Omental fat pad (tissue), 4 donors: ENCODE data around the gene OTOP2. TPM values are rescaled to one million over a fixed set of nuclear protein-coding genes. Genes with fewer than 3 reads are reported as not detected.

Experiments used
- ATAC-seq: fragments of 150-250 bp; one replicate; pipeline ENCODE4 v1.9.1; 2016; ENCODE audit warnings: mild to moderate bottlenecking, moderate library complexity; ENCODE audit not compliant: low FRiP score
- DNase-seq: peaks from one replicate; pipeline ENCODE4 v3.0.0-alpha.2; 2019; ENCODE audit warnings: low spot score
- CTCF ChIP-seq, 3 donors: fragments of 450-650 bp; IDR thresholded peaks; one replicate each; pipeline ENCODE4 v1.5.1; 2016 to 2017; ENCODE audit warnings: antibody characterized with exemption in 3 of 3, mild to moderate bottlenecking in 3 of 3, moderate library complexity in 2 of 3
- total RNA-seq, 4 donors: library from RNA; depleted of rRNA; stranded (reverse); fragments of >200 nt; gene quantifications; one replicate each; pipeline ENCODE4 v1.1.0, GENCODE V29; 2016

OTOP2 gene
- total RNA-seq, 4 donors from 2014 or later: not detected

DNA sequence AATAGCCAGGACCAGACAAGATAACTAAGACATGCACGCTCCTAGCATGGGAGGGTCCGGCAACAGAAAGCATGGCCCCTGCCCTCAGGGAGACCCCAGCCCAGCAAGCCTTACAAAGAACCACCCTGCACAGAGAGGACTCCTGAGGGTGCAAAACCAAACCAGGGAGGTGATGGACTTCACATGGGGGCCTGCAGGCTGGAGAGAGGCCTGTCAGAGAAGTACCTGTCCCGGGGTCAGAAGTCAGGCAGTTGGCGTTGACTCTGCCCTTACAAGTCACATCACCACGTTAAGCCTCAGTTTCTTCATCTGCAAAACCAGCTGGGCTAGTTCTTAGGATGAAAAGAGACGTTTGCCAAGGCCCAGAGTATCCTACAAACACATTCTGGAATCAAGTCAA, 4.7 kb downstream of the OTOP2 start:
- ATAC-seq (no peak), DNase-seq (no peak)
- no peak for TF ChIP-seq CTCF (IDR thresholded peaks at IDR 0.05)

DNA sequence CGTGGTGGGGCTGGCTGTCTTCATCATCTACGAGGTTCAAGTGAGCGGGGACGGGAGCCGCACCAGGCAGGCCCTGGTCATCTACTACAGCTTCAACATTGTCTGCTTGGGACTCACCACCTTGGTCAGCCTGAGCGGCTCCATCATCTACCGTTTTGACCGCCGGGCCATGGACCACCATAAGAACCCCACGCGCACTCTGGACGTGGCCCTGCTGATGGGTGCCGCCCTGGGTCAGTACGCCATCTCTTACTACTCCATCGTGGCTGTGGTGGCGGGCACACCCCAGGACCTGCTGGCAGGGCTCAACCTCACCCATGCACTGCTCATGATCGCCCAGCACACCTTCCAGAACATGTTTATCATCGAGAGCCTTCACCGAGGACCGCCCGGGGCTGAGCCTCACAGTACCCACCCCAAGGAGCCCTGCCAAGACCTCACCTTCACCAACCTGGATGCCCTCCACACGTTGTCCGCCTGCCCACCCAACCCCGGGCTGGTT, 6.5 kb downstream of the OTOP2 start:
- DNase-seq: no peak
- no peak for ATAC-seq
- no peak for TF ChIP-seq CTCF (IDR thresholded peaks at IDR 0.05)

DNA sequence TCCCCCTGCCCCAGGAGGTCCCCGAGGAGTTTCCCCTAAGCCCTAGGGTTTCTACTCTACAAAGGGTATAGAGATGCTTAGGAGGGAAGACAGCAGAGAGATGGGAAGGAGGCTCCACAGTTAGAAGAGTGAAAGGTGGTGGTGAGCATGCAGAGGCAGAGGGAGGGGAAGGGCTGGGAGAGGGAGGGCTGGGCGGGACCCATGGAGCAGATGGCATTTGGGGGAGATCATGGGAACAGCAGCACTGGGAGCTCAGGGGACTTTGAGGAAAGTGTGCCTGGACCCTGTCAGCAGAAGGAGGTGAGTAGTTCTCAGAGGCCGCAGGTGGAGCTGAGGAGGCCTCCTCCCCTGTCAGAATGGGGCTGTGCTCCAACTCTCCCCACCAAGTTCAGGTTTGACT, 11.0 kb downstream of the OTOP2 start:
- no peak for TF ChIP-seq CTCF (IDR thresholded peaks at IDR 0.05)
- no peak for DNase-seq
- ATAC-seq: no peak

DNA sequence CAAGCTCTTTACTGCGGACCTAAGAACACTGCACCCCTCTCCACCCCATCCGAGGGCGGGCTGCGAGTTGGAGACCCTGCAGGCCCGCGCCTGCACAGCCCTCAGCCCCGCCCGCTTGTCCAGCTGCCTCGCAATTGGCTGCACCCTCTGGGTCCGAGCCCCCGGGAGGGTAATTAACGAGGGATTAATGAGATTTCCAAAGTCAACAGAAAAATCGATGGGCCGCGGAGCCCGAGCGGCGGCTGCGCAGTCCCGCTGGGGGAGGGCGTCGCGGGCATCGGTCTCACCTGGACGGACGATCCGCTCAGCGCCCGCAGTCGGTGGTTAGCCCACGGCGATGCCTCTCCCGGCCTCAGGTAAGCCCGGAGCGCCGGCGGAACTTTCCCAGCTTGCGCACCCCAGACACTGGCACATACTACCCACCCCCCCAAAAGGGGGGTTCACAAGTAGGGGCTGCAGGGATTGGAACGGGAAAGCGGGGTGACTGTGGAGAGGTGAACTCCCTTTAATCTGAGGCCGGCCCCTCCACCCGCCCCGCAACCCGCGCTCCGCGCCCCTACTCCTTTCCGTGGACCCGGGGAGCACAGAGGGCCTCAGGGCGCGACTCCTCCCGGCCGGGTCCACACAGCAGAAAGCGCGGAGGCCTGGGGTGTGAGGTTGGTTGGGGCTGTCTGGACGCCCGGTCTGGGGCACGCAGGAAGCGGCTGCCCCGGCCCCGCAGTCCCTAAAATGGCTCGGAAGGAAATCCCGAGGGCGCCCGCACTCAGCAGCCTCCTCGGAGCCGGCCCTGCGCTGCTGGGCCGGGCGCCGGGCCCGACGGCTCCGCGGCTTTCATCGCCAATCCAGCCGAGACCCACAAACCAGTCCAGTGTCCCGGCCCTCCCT, 11.8 kb downstream of the OTOP2 start, which contains the start of gene OTOP3:
Gene OTOP3 (plus strand): TSS at position 314 of the 885 bp plus-strand sequence. CDS start 24 bp downstream, at position 338.
- ATAC-seq (no peak), DNase-seq (no peak)
- no peak for TF ChIP-seq CTCF (IDR thresholded peaks at IDR 0.05)

- no peak for ATAC-seq
These were observed 12.4 kb downstream of the OTOP2 start for GRCh38 chr17:74936470-74936799.

GRCh38 chr17:74937064-74938051, 13.3 kb downstream of the OTOP2 start:
- DNase-seq (no peak), ATAC-seq (no peak)
- TF ChIP-seq CTCF (IDR thresholded peaks at IDR 0.05): no peak

More at GRCh38 chr17:74936470-74936799, 12.4 kb downstream of the OTOP2 start:
- TF ChIP-seq CTCF (IDR thresholded peaks at IDR 0.05): no peak
- no peak for DNase-seq
